AG09309 (cell line): ENCODE results near the gene PCDHGA4.
"Not testable (repeated sequence)": the region's sequence is repeated elsewhere in the genome, so short reads cannot be mapped to it uniquely, and the experiment has no call there.

Experiments
- DNase-seq: peaks from one replicate; pipeline ENCODE4 v3.0.0-alpha.2; 2010; ENCODE audit warnings: low read depth
- H3K4me3 ChIP-seq: 2 replicates; pipeline ENCODE4 v1.5.1; 2011; ENCODE audit warnings: mild to moderate bottlenecking, low read depth, low read length, moderate library complexity; ENCODE audit not compliant: control insufficient read depth
- CTCF ChIP-seq: IDR thresholded peaks from 2 replicates; pipeline ENCODE4 v1.5.1; 2011; ENCODE audit warnings: mild to moderate bottlenecking, low read depth, low read length, inconsistent platforms; ENCODE audit not compliant: insufficient read depth, control insufficient read depth; ENCODE audit errors: missing control alignments

Gene PCDHGA4

DNA sequence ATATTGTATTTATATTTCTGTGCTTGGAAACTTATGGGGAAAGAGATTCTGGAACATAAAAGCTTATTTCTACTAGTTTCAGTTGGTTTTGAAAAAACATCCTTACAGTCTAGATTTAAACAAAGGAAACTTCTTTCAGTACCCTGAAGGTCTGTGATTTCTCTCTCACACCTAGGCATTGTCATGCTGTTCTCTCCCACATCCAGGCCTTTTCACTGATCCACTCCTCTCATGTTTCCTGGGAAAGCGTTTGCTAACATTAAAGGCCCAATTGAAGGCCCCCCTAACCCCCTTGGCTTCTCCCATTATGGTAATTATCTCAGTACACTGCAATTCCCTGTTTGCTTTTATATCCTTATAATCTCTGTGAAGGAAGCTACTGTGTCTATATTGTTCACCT, 12.0 kb upstream of the PCDHGA4 start:
- no peak for DNase-seq
- no peak overlapping the region for H3K4me3 ChIP-seq
- TF ChIP-seq CTCF, result no peak

DNA sequence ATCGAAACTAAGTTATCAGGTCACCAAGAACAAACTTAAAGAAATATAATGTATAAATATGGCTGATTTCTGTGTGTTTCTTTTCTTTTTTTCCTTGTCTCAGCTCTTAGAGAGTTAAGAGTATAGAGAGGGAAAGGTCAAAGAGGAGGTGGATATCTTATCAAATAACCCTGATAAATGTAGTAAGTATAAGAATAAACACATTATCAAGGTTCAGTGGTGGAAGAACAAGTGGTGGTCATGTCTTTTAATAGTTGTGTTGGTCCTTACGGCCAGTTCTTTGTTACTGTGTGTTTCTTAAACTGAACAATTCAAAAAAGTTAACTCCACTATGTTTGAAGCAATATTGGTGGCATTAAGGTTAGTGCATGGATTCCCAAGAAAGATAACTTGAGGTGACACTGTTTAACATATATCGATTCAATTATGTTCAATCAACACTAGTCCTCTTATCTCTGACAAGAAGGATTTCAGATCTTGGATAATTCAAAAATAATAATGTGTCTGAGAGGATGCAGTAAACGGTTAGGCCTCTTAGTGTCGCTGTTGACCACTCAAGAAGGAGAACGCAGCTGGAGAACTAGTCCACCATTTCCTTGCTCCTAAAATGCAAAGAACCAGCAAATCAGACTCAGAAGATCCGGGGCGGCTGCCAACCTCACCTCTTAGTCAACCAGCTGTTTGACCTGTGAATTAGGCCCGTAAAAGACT, 11.4 kb upstream of the PCDHGA4 start, which contains the start of gene PCDHGA3:
Gene PCDHGA3 (plus strand): TSS at position 588 of the 711 bp plus-strand sequence. CDS start 205 bp downstream, outside the sequence.
- H3K4me3 ChIP-seq, result peak within 1 kb of the TSS; percentile 38
- DNase-seq, result no peak
- TF ChIP-seq CTCF, result peak; percentile 61

GRCh38 chr5:141343953-141344463, 10.8 kb upstream of the PCDHGA4 start:
- no peak for TF ChIP-seq CTCF
- no peak for DNase-seq
- H3K4me3 ChIP-seq, result peak overlapping the region; percentile 38

- no peak for DNase-seq
- no peak overlapping the region for H3K4me3 ChIP-seq
- no peak for TF ChIP-seq CTCF
Observed at GRCh38 chr5:141345327-141345726, 9.5 kb upstream of the PCDHGA4 start.

DNA sequence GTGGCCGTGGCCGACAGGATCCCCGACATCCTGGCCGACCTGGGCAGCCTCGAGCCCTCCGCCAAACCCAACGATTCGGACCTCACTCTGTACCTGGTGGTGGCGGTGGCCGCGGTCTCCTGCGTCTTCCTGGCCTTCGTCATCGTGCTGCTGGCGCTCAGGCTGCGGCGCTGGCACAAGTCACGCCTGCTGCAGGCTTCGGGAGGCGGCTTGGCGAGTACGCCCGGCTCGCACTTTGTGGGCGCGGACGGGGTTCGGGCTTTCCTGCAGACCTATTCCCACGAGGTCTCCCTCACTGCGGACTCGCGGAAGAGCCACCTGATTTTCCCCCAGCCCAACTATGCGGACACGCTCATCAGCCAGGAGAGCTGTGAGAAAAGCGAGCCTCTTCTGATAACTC, 8.8 kb upstream of the PCDHGA4 start:
- not testable (repeated sequence) for DNase-seq, H3K4me3 ChIP-seq

DNA sequence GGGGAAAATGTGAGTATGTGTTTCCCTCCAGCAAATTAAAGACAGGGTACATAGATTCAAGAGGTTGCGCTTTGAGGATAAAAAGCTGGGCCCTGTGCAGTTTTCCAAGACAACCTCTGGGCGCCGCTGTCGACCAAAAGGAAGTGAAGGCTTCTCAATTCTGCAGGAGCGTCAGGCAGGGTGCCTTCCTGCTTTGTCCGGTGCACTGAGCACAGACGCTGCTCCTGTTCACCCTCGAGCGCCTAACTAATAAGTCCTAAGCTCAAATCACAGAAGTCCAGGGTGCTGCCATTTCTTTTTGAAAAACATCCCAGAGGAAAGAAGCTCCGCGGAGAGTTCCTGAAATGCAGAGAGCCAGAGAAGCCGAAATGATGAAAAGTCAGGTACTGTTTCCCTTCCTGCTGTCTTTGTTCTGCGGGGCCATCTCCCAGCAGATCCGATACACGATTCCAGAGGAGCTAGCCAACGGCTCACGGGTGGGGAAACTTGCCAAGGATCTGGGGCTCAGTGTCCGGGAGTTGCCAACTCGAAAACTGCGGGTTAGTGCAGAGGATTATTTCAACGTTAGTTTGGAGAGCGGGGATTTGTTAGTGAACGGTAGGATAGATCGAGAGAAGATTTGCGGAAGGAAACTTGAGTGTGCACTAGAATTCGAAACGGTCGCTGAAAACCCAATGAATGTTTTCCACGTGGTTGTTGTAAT, 4.8 kb upstream of the PCDHGA4 start, which contains the start of gene PCDHGB1:
Gene PCDHGB1 (plus strand): TSS at position 183 of the 703 bp plus-strand sequence. CDS start 162 bp downstream, at position 345.
- DNase-seq, result no peak
- peak; percentile 64 for TF ChIP-seq CTCF

GRCh38 chr5:141351591-141351990, 3.2 kb upstream of the PCDHGA4 start:
- TF ChIP-seq CTCF, result no peak
- DNase-seq, result no peak
- H3K4me3 ChIP-seq, result no peak overlapping the region

More for the DNA sequence above, 4.8 kb upstream of the PCDHGA4 start, which contains the start of gene PCDHGB1:
- peak within 1 kb of the TSS; percentile 12 for H3K4me3 ChIP-seq
